GM23248 (cell line): ENCODE results near the gene AACS. TPM values are rescaled to one million over a fixed set of nuclear protein-coding genes. Genes with fewer than 3 reads are reported as not detected.

Experiments
- DNase-seq: peaks from one replicate; pipeline ENCODE4 v3.0.0-alpha.2; 2015
- H2AFZ ChIP-seq: fragments of 200-600 bp; sonication (generic); 2 replicates; pipeline ENCODE4 v1.6.1; 2016; ENCODE audit warnings: antibody characterized with exemption
- H3F3A ChIP-seq: fragments of 200-600 bp; sonication (generic); 2 replicates; pipeline ENCODE4 v1.6.1; 2016; ENCODE audit warnings: mild to moderate bottlenecking, antibody characterized with exemption, mixed run types; ENCODE audit not compliant: insufficient read depth
- H3K27ac ChIP-seq: fragments of 200-600 bp; sonication (generic); 2 replicates; pipeline ENCODE4 v1.5.1; 2016; ENCODE audit warnings: mild to moderate bottlenecking
- H3K27me3 ChIP-seq: fragments of 200-600 bp; sonication (generic); replicated peaks from 2 replicates; pipeline ENCODE4 v1.6.1; 2016; ENCODE audit warnings: mild to moderate bottlenecking; ENCODE audit not compliant: insufficient read depth
- H3K36me3 ChIP-seq: fragments of 200-600 bp; sonication (generic); 2 replicates; pipeline ENCODE4 v1.6.1; 2016; ENCODE audit warnings: low read depth, mild to moderate bottlenecking
- H3K4me1 ChIP-seq: fragments of 200-600 bp; sonication (generic); 2 replicates; pipeline ENCODE4 v1.6.1; 2016; ENCODE audit warnings: mild to moderate bottlenecking; ENCODE audit not compliant: insufficient read depth
- H3K4me2 ChIP-seq: fragments of 200-600 bp; sonication (generic); one replicate; pipeline ENCODE4 v1.6.1; 2016; ENCODE audit warnings: mild to moderate bottlenecking; ENCODE audit not compliant: unreplicated experiment
- H3K4me3 ChIP-seq: fragments of 200-600 bp; sonication (generic); 2 replicates; pipeline ENCODE4 v1.5.1; 2016; ENCODE audit warnings: mild to moderate bottlenecking
- H3K79me2 ChIP-seq: fragments of 200-600 bp; sonication (generic); 2 replicates; pipeline ENCODE4 v1.6.1; 2016; ENCODE audit warnings: mild to moderate bottlenecking; ENCODE audit not compliant: insufficient read depth
- H3K9ac ChIP-seq: fragments of 200-600 bp; sonication (generic); 2 replicates; pipeline ENCODE4 v1.6.1; 2016; ENCODE audit warnings: mild to moderate bottlenecking
- H3K9me2 ChIP-seq: fragments of 200-600 bp; sonication (generic); 2 replicates; pipeline ENCODE4 v1.6.1; 2016; ENCODE audit warnings: mixed run types, mild to moderate bottlenecking, moderate library complexity; ENCODE audit not compliant: insufficient read depth
- H3K9me3 ChIP-seq: fragments of 200-600 bp; sonication (generic); one replicate; pipeline ENCODE4 v1.6.1; 2017; ENCODE audit warnings: low read depth
- H4K20me1 ChIP-seq: fragments of 200-600 bp; sonication (generic); 2 replicates; pipeline ENCODE4 v1.6.0; 2016; ENCODE audit not compliant: insufficient read depth
- EZH2 ChIP-seq: fragments of 200-600 bp; sonication (generic); IDR thresholded peaks from 2 replicates; pipeline ENCODE4 v1.6.1; 2018; ENCODE audit warnings: antibody characterized with exemption, mild to moderate bottlenecking; ENCODE audit not compliant: insufficient read depth, poor library complexity, severe bottlenecking
- EZH2phosphoT487 ChIP-seq: fragments of 200-600 bp; sonication (generic); IDR thresholded peaks from 2 replicates; pipeline ENCODE4 v1.6.1; 2018; ENCODE audit warnings: antibody characterized with exemption, moderate library complexity, mild to moderate bottlenecking, low read depth; ENCODE audit not compliant: insufficient read depth
- WGBS, 2 experiments: methylation state at CpG; one replicate each; pipeline ENCODE4 v1.1.6; 2015 to 2017; ENCODE audit warnings: low lambda C conversion rate in 2 of 2, low coverage in 1 of 2; ENCODE audit errors: missing lambda C conversion rate in 2 of 2; 5-methylcytosine and 5-hydroxymethylcytosine counted together
- in situ Hi-C: fragments of 300-500 bp; cut with MboI; formaldehyde crosslinking; loops from 2 replicates; pipeline ENCODE4 v1.15.0; 2020
- polyA plus RNA-seq: library from polyadenylated mRNA; unstranded; fragments of >200 nt; fragmentation: Nextera tagmentation; extraction: Ambion mirVana; gene quantifications from 2 replicates; pipeline ENCODE4 v1.2.1, GENCODE V29; 2016
- total RNA-seq: library from RNA; depleted of rRNA; stranded (reverse); fragments of >200 nt; shearing (Covaris generic); gene quantifications from 2 replicates; pipeline ENCODE4 v1.2.3, GENCODE V29; 2014

Gene AACS
- total and polyA plus RNA-seq, 2 experiments from 2014 or later: 14.7 to 16.9 TPM

DNA sequence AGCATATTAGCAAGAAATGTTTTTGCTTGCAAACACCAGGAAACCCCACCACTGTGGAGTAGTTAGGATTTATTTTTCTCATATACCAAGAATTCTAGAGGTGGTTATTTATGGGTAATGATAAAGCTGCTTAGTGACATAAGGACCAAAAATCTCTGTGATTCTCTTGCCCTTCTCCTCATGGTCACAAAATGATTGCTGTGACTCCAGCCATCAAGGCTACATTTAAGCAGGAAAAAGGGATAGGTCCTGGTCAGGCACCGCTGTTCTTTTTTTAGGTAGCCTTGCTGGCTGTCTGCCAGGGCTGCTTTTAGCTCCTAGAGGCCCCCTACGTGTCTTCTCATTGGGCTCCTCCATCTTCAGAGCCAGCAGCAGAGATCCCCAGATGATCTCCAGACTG lies 104.2 kb downstream of the AACS start:
- Histone ChIP-seq H3K4me2 (no peak overlapping the region), H3K36me3 (no peaks in the 10 kb centered on the region), H3K9me3 (no peaks in the 10 kb centered on the region), H3K4me3 (no peak overlapping the region), H3K9ac (no peak overlapping the region), H3K27ac (no peak overlapping the region), H3K79me2 (no peaks in the 10 kb centered on the region), H2AFZ (no peak overlapping the region), H3K27me3 (peaks cover 9% of the 10 kb centered on the region; the same call in 1 of the 2 replicates), H3K4me1 (no peaks in the 10 kb centered on the region), H4K20me1 (no peaks in the 10 kb centered on the region), H3F3A (no peaks in the 10 kb centered on the region), H3K9me2 (no peaks in the 10 kb centered on the region)
- DNase-seq: no peak
- no peak for TF ChIP-seq EZH2phosphoT487
- TF ChIP-seq EZH2: no peak
- in situ Hi-C loops: no loop called here
- WGBS, 2 experiments: 15 to 19% methylated on average over 2 of the region's 2 CpGs

DNA sequence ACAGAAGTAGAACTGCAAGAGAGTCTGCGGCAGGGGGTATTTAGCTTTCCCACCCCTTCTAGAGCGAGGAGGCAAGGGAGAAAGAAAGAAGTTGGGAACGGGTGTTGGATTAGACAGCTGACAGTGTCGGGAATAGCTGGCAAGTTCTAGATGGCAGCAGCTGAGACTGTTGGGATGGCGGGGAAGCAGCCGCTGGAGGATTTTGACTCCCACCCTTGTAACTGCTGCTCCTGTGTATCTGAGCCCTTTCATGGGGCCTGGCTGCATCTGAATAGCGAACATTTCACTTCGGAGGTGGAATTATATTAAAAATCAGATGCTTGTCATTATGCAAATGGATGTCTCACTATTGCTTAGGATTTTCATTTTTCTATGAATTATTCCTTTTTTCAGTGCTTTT lies 104.6 kb downstream of the AACS start:
- no peak overlapping the region for H3K9ac ChIP-seq
- H4K20me1 ChIP-seq: no peaks in the 10 kb centered on the region
- no peaks in the 10 kb centered on the region for H3K36me3 ChIP-seq
- WGBS, 2 experiments: 7 to 12% methylated on average over 8 of the region's 8 CpGs
- peaks cover 9% of the 10 kb centered on the region; the same call in 1 of the 2 replicates for H3K27me3 ChIP-seq
- no peak overlapping the region for H2AFZ ChIP-seq
- DNase-seq: no peak
- no peak overlapping the region for H3K4me3 ChIP-seq
- H3K4me2 ChIP-seq: no peak overlapping the region
- in situ Hi-C loops: no loop called here
- no peak overlapping the region for H3K27ac ChIP-seq
- no peaks in the 10 kb centered on the region for H3K79me2 ChIP-seq
- no peaks in the 10 kb centered on the region for H3K9me2 ChIP-seq
- no peaks in the 10 kb centered on the region for H3F3A ChIP-seq
- no peaks in the 10 kb centered on the region for H3K9me3 ChIP-seq
- no peaks in the 10 kb centered on the region for H3K4me1 ChIP-seq
- TF ChIP-seq EZH2phosphoT487 (no peak), EZH2 (no peak)

DNA sequence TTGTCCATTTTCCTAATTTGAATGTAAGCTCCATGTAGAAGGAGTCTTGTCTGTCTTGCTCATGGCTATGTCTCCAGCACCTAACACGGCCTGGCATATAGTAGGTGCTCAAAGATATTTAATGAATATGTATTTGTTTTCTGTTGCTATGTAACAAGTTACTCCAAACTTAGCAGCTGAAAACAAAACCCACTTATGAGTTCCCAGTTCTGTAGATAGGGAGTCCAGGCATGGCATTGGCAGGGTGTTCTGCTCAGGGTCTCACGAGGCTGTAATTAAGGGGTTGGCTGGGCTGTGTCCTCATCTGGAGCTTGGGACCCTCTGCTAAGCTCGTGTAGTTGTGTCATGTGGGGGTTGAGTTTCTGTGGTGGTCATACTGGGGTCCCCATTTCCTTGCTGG lies 106.0 kb downstream of the AACS start:
- Histone ChIP-seq H3F3A (no peaks in the 10 kb centered on the region), H2AFZ (no peak overlapping the region), H3K4me2 (no peak overlapping the region), H3K27ac (no peak overlapping the region), H3K9ac (no peak overlapping the region), H3K36me3 (no peaks in the 10 kb centered on the region), H3K4me3 (no peak overlapping the region), H3K9me3 (no peaks in the 10 kb centered on the region), H4K20me1 (no peaks in the 10 kb centered on the region), H3K4me1 (no peaks in the 10 kb centered on the region), H3K27me3 (peaks cover 9% of the 10 kb centered on the region; the same call in 1 of the 2 replicates), H3K9me2 (no peaks in the 10 kb centered on the region), H3K79me2 (no peaks in the 10 kb centered on the region)
- in situ Hi-C loops: no loop called here
- WGBS, 2 experiments: 34 to 36% methylated on average over 3 of the region's 3 CpGs
- no peak for DNase-seq
- TF ChIP-seq EZH2 (no peak), EZH2phosphoT487 (no peak)

DNA sequence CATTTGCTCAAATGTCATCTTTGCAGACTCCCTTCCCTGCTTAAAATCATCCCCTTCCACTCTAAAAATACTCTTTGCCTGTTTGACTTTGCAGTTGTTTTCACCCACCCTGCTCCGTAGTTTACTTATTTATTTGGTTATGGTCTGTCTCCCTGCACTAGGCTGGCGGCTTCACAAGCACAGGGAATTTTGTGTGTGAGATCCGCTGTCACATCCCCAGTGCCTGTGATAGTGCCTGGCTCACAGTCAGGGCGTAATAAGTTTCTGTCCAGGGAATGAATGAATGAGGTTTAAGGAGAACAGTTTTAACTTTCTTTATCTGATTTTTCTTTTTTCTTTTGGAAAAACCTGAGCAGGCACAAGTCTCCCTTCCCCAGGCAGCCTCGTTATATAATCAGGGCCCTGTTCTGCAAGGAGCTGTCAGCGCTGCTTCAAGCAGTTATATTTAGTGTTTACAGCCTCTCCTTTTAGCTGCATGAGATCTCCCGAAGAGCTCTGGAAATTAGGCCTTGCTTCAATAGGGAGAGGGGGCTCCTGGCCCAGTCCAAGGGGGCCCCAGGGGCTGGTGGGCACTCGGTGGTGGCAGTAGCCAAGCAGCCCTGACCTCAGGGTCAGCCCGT lies 107.1 kb downstream of the AACS start:
- H2AFZ ChIP-seq: no peak overlapping the region
- H4K20me1 ChIP-seq: no peaks in the 10 kb centered on the region
- no peaks in the 10 kb centered on the region for H3K9me3 ChIP-seq
- H3K36me3 ChIP-seq: no peaks in the 10 kb centered on the region
- 50 to 58% methylated on average over 9 of the region's 9 CpGs for WGBS, 2 experiments
- H3F3A ChIP-seq: no peaks in the 10 kb centered on the region
- H3K4me3 ChIP-seq: no peak overlapping the region
- H3K9me2 ChIP-seq: no peaks in the 10 kb centered on the region
- no peak overlapping the region for H3K27ac ChIP-seq
- no peaks in the 10 kb centered on the region for H3K79me2 ChIP-seq
- no peak overlapping the region for H3K4me2 ChIP-seq
- no peak for DNase-seq
- no peaks in the 10 kb centered on the region for H3K4me1 ChIP-seq
- TF ChIP-seq EZH2 (no peak), EZH2phosphoT487 (no peak)
- peaks cover 9% of the 10 kb centered on the region; the same call in 1 of the 2 replicates for H3K27me3 ChIP-seq
- in situ Hi-C loops: no loop called here
- no peak overlapping the region for H3K9ac ChIP-seq

DNA sequence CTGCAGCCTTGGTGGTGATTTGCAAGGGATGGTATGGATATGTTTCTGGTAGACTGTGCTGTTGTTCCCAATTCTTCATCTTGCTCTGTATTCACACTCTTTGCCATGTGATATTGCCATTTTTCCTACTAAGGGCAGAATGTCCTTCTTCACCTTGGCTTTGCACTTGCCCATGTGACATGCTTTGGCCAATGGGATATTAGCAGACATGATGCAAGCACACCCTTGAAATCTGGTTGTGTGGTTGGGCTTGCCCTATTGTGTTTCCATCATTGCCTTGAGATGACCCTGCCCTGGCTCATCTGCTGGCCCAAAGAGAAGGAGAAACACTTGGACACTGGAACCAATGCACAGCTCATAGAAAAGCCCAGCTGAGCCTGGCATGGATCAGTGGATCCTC lies 110.3 kb downstream of the AACS start:
- Histone ChIP-seq H3K4me2 (no peak overlapping the region), H3F3A (no peaks in the 10 kb centered on the region), H4K20me1 (no peaks in the 10 kb centered on the region), H3K9ac (no peak overlapping the region), H3K79me2 (no peaks in the 10 kb centered on the region), H3K36me3 (no peaks in the 10 kb centered on the region), H2AFZ (no peak overlapping the region), H3K9me3 (no peaks in the 10 kb centered on the region), H3K27me3 (peaks cover 10% of the 10 kb centered on the region; the same call in 1 of the 2 replicates), H3K9me2 (no peaks in the 10 kb centered on the region), H3K27ac (no peak overlapping the region), H3K4me3 (no peak overlapping the region), H3K4me1 (no peaks in the 10 kb centered on the region)
- DNase-seq: no peak
- in situ Hi-C loops: no loop called here
- TF ChIP-seq EZH2phosphoT487: no peak
- TF ChIP-seq EZH2: no peak
